Measurements from ENCODE around the gene IRF3. TPM values are rescaled to one million over a fixed set of nuclear protein-coding genes. Genes with fewer than 3 reads are reported as not detected.

The IRF3 gene, protein sequence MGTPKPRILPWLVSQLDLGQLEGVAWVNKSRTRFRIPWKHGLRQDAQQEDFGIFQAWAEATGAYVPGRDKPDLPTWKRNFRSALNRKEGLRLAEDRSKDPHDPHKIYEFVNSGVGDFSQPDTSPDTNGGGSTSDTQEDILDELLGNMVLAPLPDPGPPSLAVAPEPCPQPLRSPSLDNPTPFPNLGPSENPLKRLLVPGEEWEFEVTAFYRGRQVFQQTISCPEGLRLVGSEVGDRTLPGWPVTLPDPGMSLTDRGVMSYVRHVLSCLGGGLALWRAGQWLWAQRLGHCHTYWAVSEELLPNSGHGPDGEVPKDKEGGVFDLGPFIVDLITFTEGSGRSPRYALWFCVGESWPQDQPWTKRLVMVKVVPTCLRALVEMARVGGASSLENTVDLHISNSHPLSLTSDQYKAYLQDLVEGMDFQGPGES
- 97.7 TPM for polyA plus RNA-seq (2012; ENCODE audit: insufficient read depth, insufficient read length)

DNA sequence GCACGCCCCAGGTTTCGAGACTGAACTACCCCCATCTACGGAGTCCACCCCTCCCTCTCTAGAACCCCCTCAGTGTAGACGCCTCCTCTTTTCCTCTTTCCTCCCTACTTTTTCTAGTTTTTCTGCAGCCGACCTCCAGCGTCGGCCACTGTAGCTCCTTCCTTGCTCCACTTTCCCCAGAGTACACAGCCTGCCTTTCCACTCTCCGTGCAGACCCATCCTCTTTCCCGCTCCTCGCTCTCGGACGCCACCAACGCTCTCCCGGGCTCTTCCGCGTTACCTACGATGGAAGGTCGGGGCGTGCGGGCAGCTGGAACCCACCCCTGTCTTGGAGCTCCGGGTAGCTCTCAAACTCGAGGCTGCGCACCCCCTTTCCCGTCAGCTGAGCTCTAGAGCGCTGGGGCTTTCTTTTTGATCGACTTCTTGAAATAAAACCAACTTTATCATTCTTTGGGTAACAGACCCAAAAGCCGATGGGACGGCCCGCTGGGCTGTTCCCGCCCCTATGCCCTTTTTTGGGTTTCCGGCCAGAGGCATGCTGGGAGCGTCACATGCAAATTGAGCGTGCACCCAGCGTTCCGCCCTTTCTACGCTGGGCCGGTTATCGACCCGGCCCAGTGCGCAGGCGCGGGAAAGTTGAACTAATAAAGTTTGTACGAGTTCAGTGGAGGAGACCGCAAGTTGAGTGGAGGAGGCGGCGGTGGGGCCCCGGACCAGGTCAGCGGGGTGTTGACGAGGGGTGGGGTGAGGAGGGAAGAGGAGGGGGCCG, at the start of gene IRF3, which contains the start of gene BCL2L12:
Gene IRF3 (minus strand): TSS at position 507 of the 769 bp plus-strand sequence. CDS start 1,019 bp downstream, outside the sequence.
Gene BCL2L12 (plus strand): TSS at position 583 of the 769 bp plus-strand sequence. CDS start 760 bp downstream, outside the sequence.
- H3K4me3 ChIP-seq (ENCODE audit: low read length), result peak within 1 kb of the TSS; percentile 96
- DNase-seq (ENCODE audit: low read depth, low spot score), result peak; percentile 94

DNA sequence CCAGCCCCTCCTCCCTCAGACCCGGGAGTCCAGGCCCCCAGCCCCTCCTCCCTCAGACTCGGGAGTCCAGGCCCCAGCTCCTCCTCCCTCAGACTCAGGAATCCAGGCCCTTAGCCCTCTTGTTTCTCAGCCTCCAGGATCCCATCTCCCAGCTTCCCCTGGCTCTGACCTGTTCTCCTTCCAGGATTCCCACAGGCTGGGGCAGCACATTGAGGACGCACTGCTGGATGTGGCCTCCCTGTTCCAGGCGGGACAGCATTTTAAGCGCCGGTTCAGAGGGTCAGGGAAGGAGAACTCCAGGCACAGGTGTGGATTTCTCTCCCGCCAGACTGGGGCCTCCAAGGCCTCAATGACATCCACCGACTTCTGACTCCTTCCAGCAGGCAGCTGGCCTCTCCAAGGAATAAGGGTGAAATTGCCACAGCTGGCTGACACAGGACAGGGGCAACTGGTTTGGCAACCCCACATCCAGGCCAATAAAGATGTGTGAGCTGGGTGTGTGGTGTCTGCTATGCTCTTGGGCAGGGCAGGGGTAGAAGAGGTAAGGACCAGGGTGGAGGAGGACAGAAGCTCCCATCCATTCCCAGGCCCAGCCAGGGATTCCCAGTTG, 47.7 kb upstream of the IRF3 start:
- no peak for DNase-seq (ENCODE audit: low read depth, low spot score)
- H3K4me3 ChIP-seq (ENCODE audit: low read length), result no peak overlapping the region

DNA sequence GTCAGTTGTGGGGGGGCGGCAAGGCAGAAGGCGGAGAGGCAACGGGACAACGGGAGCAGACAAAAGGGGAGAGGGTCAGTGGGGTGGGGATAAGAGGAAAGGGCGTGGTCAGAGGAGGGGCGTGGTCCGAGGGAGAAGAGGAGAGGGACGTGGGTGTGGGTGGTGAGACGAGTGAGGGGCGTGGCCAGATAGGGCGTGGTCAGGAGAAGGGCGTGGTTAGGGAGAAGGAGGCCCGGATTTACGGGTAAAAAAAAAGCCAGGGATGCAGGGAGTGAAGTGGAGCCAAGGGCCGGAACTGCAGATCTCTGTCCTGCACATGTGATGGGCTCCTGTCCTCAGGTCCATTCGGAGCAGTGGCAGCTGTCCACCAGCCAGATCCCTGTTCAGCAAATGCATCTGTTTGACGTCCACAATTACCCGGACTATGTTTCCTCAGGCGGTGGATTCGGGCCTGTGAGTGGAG, 46.8 kb upstream of the IRF3 start:
- DNase-seq (ENCODE audit: low read depth, low spot score), result peak; percentile 14
- H3K4me3 ChIP-seq (ENCODE audit: low read length), result no peak overlapping the region

DNA sequence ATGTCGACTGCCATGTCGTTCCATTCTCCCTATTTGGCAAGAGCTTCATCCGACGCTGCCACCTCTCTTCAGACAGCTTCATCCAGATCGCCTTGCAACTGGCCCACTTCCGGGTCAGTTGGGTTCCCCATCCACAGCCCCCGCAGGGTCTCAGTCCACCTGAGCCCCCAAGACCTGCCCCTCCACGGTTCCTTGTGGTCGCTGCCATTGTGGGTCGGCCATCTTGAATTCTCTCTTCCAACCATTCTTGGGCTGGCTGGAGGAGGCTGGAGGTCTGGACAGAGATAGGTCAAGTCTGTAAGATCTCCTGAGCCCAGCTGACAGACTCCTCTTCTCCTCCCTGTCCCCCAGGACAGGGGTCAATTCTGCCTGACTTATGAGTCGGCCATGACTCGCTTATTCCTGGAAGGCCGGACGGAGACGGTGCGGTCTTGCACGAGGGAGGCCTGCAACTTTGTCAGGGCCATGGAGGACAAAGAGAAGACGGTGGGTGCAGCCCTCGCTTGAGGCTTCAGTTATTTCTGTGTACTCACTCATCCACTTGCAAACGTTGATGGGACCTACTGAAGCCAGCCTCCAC, 44.8 kb upstream of the IRF3 start:
- H3K4me3 ChIP-seq (ENCODE audit: low read length), result no peak overlapping the region
- DNase-seq (ENCODE audit: low read depth, low spot score), result no peak

DNA sequence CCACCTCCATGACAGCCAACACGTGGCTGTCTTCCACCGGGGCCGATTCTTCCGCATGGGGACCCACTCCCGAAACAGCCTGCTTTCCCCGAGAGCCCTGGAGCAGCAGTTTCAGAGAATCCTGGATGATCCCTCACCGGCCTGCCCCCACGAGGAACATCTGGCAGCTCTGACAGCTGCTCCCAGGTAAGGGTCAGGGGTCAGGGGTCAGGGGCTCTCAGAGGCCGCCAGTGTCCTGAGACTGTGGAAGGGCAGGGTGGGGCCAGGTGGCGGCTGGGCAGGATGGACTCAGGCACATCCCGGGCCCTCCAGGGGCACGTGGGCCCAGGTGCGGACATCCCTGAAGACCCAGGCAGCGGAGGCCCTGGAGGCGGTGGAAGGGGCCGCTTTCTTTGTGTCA, 40.3 kb upstream of the IRF3 start:
- no peak overlapping the region for H3K4me3 ChIP-seq (ENCODE audit: low read length)
- DNase-seq (ENCODE audit: low read depth, low spot score), result no peak

DNA sequence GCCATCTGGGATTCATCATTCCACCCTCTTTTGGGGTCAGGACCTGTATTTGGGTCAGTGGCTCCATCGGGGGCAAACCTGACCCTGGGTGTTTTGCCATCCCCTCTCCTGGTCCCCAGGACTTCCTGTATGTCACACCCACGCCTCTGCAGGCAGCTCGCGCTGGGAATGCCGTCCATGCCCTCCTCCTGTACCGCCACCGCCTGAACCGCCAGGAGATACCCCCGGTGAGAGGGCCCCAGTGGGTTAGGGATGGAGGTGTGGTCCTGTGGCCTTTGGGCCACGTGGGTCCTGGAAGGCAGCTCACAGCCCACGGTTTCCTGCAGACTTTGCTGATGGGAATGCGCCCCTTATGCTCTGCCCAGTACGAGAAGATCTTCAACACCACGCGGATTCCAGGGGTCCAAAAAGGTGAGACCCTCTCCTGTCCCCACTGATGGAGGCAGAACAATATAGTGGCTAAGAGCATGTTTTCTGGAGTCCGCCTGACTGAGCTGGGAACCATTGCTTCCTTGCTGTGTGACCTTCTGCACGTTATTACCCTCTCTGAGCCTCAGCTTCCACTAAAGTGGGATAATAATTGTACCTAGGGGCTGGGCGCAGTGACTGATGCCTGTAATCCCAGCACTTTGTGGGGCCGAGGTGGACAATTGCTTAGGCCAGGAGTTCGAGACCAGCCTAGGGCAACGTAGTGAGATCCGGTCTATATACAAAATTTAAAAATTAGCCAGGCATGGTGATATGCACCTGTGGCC, 39.4 kb upstream of the IRF3 start:
- DNase-seq (ENCODE audit: low read depth, low spot score), result no peak
- H3K4me3 ChIP-seq (ENCODE audit: low read length), result no peak overlapping the region

DNA sequence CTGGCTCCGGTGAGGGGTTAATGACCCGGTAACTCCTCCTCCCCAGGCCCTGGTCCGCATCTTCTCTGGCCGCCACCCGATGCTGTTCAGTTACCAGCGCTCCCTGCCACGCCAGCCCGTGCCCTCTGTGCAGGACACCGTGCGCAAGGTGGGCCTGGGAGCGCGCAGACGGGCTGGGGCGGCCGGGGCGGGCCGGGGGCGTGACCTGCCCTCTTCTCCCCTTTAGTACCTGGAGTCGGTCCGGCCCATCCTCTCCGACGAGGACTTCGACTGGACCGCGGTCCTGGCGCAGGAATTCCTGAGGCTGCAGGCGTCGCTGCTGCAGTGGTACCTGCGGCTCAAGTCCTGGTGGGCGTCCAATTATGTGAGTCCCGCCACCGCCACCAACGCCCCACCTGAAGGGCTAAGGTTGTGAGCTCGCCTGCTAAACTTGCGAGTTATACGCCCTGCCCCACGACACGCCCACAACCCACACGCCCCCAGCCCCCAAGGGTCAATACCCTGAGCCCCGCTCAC, 35.7 kb upstream of the IRF3 start:
- no peak overlapping the region for H3K4me3 ChIP-seq (ENCODE audit: low read length)
- DNase-seq (ENCODE audit: low read depth, low spot score), result no peak

DNA sequence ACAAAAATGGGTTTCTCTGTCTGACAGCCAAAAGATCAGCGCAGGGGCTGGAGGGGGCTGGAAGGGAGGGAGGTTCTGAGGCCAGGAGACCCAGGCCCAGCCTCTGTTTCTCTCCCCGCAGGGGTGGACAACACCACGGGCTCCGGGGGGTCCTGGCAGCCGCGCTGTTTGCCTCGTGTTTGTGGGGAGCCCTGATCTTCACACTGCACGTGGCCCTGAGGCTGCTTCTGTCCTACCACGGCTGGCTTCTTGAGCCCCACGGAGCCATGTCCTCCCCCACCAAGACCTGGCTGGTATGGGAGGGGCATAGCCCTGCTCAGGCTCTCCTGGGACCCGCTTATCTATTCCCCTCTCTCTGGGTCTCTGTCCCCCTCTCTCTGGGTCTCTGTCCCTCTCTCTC, 34.9 kb upstream of the IRF3 start:
- no peak for DNase-seq (ENCODE audit: low read depth, low spot score)
- H3K4me3 ChIP-seq (ENCODE audit: low read length), result no peak overlapping the region

DNA sequence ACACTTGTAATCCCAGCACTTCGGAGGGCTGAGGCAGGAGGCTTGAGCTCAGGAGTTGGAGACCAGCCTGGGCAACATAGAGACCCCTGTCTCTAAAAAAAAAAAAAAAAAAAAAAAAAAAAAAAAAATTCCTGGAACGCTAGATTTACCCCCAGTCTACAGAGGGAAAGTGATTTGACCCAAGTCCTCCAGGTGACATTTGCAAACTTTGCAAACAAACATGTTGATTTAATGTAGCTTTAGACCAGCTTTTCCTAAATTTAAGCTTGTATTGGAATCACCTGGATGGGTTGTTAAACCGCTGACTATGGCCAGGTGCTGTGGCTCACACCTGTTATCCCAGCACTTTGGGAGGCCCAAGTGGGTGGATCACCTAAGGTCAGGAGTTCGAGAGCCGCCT, 33.7 kb upstream of the IRF3 start:
- DNase-seq (ENCODE audit: low read depth, low spot score), result no peak
- H3K4me3 ChIP-seq (ENCODE audit: low read length), result no peak overlapping the region

DNA sequence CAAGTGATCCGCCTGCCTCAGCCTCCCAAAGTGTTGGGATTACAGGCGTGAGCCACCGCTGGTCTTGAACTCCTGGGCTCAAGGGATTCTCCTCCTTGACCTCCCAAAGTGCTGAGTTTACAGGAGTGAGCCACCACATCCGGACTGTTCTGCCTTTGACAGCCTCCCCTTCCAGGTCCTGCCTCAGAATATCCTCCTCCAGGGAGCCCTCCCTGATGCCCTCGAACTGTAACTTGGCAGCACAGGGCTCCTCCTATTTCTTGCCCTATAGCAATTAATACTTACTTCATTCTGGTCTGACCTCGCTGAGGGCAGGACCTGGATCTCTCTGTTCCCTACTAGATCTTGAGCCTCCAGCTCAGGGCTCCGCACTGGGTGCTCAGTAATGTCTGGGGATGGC, 31.2 kb upstream of the IRF3 start:
- no peak overlapping the region for H3K4me3 ChIP-seq (ENCODE audit: low read length)

DNA sequence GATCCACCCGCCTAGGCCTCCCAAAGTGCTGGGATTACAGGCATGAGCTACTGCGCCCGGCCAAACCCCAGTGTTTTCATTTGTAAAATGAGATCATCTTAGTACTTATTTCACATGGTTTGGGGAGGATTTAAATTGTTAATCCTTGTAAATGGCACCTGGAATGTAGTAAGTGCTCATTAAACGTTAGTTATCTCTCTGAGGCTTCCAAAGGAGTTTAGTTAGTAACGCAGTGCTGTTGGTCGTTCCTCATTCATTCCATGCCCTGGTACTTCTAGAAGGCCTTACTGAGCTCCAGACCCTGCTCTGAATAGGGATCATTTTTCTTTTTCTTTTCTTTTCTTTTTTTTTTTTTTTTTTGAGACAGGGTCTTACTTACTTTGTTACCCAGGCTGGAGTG, 30.5 kb upstream of the IRF3 start:
- DNase-seq (ENCODE audit: low read depth, low spot score), result no peak
- no peak overlapping the region for H3K4me3 ChIP-seq (ENCODE audit: low read length)

More for the DNA sequence above, 31.2 kb upstream of the IRF3 start:
- DNase-seq (ENCODE audit: low read depth, low spot score), result no peak

DNA sequence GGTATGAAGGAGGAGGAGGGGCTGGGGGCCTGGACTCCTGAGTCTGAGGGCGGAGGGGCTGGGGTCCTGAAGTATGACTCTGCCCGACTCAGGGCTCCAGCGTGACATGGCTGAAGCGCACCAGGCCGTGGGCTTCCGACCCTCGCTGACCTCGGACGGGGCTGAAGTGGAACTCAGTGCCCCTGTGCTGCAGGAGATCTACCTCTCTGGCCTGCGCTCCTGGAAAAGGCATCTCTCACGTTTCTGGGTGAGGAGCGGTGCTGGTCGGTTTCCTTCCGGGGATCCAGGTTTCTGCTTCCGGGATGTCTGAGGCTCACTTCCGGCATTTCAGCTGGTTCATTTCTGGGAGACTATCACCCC, 26.5 kb upstream of the IRF3 start:
- H3K4me3 ChIP-seq (ENCODE audit: low read length), result no peak overlapping the region
- DNase-seq (ENCODE audit: low read depth, low spot score), result no peak

DNA sequence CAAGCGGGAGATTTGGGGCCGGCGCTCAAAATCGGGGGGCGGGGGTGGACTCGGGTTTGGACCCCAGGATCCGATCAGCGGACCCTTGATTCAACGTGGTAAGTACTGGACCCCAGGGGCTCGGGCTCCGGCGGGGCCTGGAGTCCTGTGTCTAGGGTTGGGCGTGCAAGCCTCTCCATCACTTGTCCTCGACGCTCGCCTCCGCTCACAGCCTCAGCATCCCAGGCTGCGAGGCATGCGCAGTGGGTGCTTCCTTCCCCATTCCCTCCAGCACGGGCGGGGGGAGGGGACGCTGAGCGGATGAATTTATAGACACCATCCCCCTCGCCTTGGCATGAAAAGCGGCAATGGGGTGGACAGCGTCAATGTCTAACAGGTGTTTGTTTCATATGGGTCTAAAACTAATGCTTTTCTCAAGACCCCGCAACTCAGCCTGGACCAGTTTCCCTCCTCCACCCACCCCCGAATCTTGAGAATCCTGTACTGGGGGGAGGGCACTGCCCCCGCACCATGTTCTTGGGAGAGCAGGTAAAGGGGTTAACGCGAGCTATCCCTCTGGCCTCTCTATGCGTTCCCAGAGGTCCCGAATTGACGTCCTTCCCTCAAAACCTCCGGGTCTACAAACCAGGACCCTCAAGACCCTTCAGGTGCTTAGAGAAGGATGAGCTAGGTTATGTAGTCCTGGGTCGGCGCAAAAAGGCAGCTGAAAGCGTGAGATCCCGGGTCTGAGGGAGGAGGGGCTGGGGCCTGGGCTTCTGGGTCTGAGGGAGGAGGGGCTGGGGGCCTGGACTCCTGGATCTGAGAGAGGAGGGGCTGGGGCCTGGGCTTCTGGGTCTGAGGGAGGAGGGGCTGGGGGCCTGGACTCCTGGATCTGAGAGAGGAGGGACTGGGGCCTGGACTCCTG, 25.8 kb upstream of the IRF3 start:
- no peak overlapping the region for H3K4me3 ChIP-seq (ENCODE audit: low read length)
- DNase-seq (ENCODE audit: low read depth, low spot score), result no peak

DNA sequence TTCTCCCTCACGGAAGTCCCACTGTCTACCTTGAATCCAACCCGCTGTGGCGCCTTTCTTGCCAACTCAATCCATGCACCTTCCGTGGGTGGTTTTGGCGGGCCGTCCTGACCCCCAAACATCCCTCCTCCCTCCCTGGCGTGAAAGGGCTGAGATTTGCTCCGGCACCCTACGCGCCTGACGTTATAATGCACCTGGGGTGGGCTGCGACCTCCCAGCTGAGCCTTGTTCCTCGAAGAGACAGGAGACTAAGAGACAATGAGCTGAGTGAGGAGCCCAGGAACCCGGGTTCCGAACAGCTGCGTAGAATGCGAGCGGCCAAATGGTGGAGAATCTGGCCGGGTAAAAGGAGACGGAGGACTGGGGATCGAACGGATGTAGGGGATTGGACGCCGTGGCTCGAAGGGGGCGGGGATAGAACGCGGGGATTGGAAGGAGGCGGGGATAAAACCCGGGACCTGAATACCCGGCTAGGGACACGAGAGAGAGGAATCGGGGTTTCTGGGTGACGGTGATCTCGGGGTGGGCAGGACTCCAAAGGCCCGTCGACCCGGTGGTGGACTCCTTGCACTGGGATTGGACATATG, 25.1 kb upstream of the IRF3 start, which contains the start of gene CPT1C:
Gene CPT1C (plus strand): TSS at position 461 of the 587 bp plus-strand sequence. CDS start 1,137 bp downstream, outside the sequence.
- no peak for DNase-seq (ENCODE audit: low read depth, low spot score)
- no peak within 1 kb of the TSS for H3K4me3 ChIP-seq (ENCODE audit: low read length)

DNA sequence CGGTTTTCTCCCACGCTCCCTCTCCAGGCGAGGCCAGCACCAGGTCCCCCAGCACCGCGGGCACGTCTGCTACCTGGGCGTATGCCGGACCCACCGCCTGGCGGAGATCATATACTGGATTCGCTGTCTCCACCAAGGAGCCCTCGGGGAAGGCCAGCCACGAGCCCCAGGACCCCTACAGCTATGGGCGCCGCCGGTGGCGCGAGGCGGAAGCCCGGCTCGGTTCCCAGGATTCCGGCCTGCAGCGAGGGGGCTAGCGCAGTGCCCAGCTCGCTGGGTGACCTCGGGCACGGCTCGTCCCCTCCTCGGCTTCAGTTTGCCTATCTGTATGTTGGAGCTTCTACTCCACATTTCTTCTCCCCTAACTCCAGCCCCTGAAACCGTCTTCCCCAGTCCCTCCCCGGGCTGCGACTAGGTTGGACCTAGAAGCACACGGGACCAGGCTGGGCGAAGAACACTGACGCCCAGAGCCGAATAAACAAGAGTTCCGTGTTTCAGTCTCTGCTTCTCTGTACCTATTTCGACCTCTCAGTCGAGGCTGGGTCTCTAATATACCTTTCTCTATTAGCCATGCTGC, 24.5 kb upstream of the IRF3 start:
- DNase-seq (ENCODE audit: low read depth, low spot score), result no peak
- no peak overlapping the region for H3K4me3 ChIP-seq (ENCODE audit: low read length)

DNA sequence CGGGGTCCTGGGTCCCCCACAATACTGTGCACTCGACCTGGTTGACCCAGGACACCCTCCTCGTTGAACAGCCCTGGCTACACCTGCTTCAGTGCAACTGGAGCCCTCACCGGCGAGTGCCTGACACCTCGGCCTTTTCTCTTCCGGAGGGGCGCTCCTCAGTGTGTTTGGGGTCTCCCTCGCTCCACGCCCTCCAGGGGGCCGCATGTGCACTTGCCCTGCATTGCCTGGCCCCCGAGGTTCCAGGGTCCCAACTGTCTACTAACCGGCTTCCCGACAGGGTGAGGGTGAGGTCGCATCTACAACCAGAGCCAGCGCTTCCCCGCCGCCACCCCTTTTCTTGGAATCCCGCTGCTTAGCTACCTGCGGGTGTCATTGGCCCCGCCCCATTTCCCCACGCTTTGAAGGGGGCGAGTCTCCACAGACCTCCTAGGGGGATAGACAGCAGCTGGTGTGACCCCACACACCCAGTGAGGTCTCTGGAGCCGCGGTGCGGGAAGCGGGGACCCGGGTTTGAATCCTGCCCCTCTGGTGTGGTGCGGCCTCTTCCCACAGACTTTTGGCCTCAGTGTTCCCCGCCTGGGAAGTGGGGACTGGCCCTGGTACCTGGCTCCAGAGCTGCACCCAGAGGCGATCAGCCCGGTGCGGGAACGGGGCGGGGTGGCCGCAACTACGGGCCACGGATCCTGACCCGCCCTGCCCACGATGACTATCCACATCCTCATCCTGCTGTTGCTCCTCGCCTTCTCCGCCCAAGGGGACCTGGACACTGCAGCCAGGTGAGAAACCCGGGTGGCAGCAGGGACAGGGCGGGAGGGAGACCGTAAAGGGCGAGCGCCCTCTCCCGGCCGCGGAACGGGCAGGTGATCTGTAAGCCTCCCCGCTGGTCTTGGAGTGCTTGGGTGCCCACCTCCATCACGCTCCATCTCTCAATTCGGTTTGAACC, 23.7 kb upstream of the IRF3 start, which contains the start of gene ADM5:
Gene ADM5 (plus strand): TSS at position 462 of the 946 bp plus-strand sequence. CDS start 244 bp downstream, at position 706.
- DNase-seq (ENCODE audit: low read depth, low spot score), result no peak
- H3K4me3 ChIP-seq (ENCODE audit: low read length), result no peak within 1 kb of the TSS
